Neural cell (in vitro differentiated cells): ENCODE data around the gene CFAP20DC. TPM values are rescaled to one million over a fixed set of nuclear protein-coding genes. Genes with fewer than 3 reads are reported as not detected.
"Not testable (repeated sequence)": the region's sequence is repeated elsewhere in the genome, so short reads cannot be mapped to it uniquely, and the experiment has no call there.

Experiments
- H2AFZ ChIP-seq: fragments of 200-600, 300-800 bp; sonication (generic), shearing (Covaris generic); 2 replicates; pipeline ENCODE4 v1.6.0; 2014; ENCODE audit warnings: low read depth, mild to moderate bottlenecking, antibody characterized with exemption, low read length, moderate library complexity
- H3F3A ChIP-seq: fragments of 200-600 bp; shearing (Covaris generic); 2 replicates; pipeline ENCODE4 v1.6.1; 2016; ENCODE audit warnings: mild to moderate bottlenecking, moderate library complexity, mixed read lengths, antibody characterized with exemption, low read length; ENCODE audit not compliant: insufficient read depth, poor library complexity, severe bottlenecking
- H3K27ac ChIP-seq: fragments of 200-600, 300-800 bp; sonication (generic), shearing (Covaris generic); 2 replicates; pipeline ENCODE4 v1.5.1; 2014; ENCODE audit warnings: mild to moderate bottlenecking, low read length, moderate library complexity
- H3K27me3 ChIP-seq: fragments of 300-800, 200-600 bp; sonication (generic), shearing (Covaris generic); 2 replicates; pipeline ENCODE4 v1.6.0; 2014; ENCODE audit warnings: mild to moderate bottlenecking, low read depth, low read length, moderate library complexity; ENCODE audit not compliant: insufficient read depth
- H3K36me3 ChIP-seq: fragments of 300-800, 200-600 bp; sonication (generic), shearing (Covaris generic); 2 replicates; pipeline ENCODE4 v1.5.1; 2014; ENCODE audit warnings: mild to moderate bottlenecking, antibody characterized with exemption, low read length, moderate library complexity; ENCODE audit not compliant: insufficient read depth
- H3K4me2 ChIP-seq: fragments of 300-800, 200-600 bp; sonication (generic), shearing (Covaris generic); 2 replicates; pipeline ENCODE4 v1.6.0; 2014; ENCODE audit warnings: mild to moderate bottlenecking, low read length
- H3K4me3 ChIP-seq: fragments of 300-800, 200-600 bp; sonication (generic), shearing (Covaris generic); 2 replicates; pipeline ENCODE4 v1.5.1; 2014; ENCODE audit warnings: mild to moderate bottlenecking, low read length, moderate library complexity
- H3K79me2 ChIP-seq: fragments of 200-600 bp; shearing (Covaris generic); replicated peaks from 2 replicates; pipeline ENCODE4 v1.6.0; 2014; ENCODE audit warnings: mild to moderate bottlenecking, low read length, moderate library complexity; ENCODE audit not compliant: insufficient read depth
- H3K9ac ChIP-seq: fragments of 300-800, 200-600 bp; sonication (generic), shearing (Covaris generic); 2 replicates; pipeline ENCODE4 v1.6.1; 2016; ENCODE audit warnings: mild to moderate bottlenecking, low read length, mixed read lengths
- H3K9me2 ChIP-seq: fragments of 200-600 bp; shearing (Covaris generic); 2 replicates; pipeline ENCODE4 v1.6.1; 2016; ENCODE audit warnings: mild to moderate bottlenecking, low read length, mixed read lengths; ENCODE audit not compliant: insufficient read depth
- H3K9me3 ChIP-seq: fragments of 200-600, 300-800 bp; sonication (generic), shearing (Covaris generic); 2 replicates; pipeline ENCODE4 v1.6.1; 2016; ENCODE audit warnings: mild to moderate bottlenecking, mixed run types, low read length, moderate library complexity, mixed read lengths
- H4K20me1 ChIP-seq: fragments of 200-600 bp; shearing (Covaris generic); 2 replicates; pipeline ENCODE4 v1.6.1; 2016; ENCODE audit warnings: mild to moderate bottlenecking, mixed run types; ENCODE audit not compliant: insufficient read depth
- EP300 ChIP-seq: fragments of 450-650 bp; conservative IDR thresholded peaks from 2 replicates; pipeline ENCODE4 v1.6.1; 2014; ENCODE audit warnings: antibody characterized with exemption, mild to moderate bottlenecking, moderate library complexity; ENCODE audit not compliant: poor library complexity, severe bottlenecking
- EZH2 ChIP-seq: fragments of 200-600, 300-800 bp; shearing (Covaris generic), sonication (generic); IDR thresholded peaks from 2 replicates; pipeline ENCODE4 v1.6.1; 2014; ENCODE audit warnings: antibody characterized with exemption, low read length, borderline replicate concordance, mild to moderate bottlenecking; ENCODE audit not compliant: insufficient read depth, poor library complexity, severe bottlenecking
- MXI1 ChIP-seq: fragments of 450-650 bp; conservative IDR thresholded peaks from 2 replicates; pipeline ENCODE4 v1.6.1; 2014; ENCODE audit warnings: antibody characterized with exemption, mild to moderate bottlenecking; ENCODE audit not compliant: poor library complexity, severe bottlenecking
- POLR2AphosphoS5 ChIP-seq: IDR thresholded peaks from 2 replicates; pipeline ENCODE4 v1.6.1; 2012
- RAD21 ChIP-seq: fragments of 450-650 bp; conservative IDR thresholded peaks from 2 replicates; pipeline ENCODE4 v1.6.1; 2014; ENCODE audit warnings: antibody characterized with exemption, mild to moderate bottlenecking, moderate library complexity
- SMC3 ChIP-seq: fragments of 450-650 bp; conservative IDR thresholded peaks from 2 replicates; pipeline ENCODE4 v1.6.1; 2014; ENCODE audit warnings: antibody characterized with exemption, mild to moderate bottlenecking, moderate library complexity; ENCODE audit not compliant: poor library complexity
- TAF1 ChIP-seq: IDR thresholded peaks from 2 replicates; pipeline ENCODE4 v1.6.1; 2012; ENCODE audit warnings: low read depth
- polyA plus RNA-seq: library from polyadenylated mRNA; depleted of rRNA; stranded (reverse); fragments of >200 nt; gene quantifications from 2 replicates; pipeline ENCODE4 v1.2.3, GENCODE V29; 2014
- TF ChIP-seq, protein P1 (sequence below): fragments of 450-650 bp; IDR thresholded peaks from 2 replicates; pipeline ENCODE4 v1.5.1; 2014; ENCODE audit warnings: antibody characterized with exemption, mild to moderate bottlenecking, moderate library complexity; ENCODE audit not compliant: poor library complexity, severe bottlenecking
- TF ChIP-seq, protein P2 (sequence below): IDR thresholded peaks from 2 replicates; pipeline ENCODE4 v1.6.1; 2012; ENCODE audit warnings: borderline replicate concordance

The CFAP20DC gene
- polyA plus RNA-seq, 1 donor from 2014 or later, result not detected

DNA sequence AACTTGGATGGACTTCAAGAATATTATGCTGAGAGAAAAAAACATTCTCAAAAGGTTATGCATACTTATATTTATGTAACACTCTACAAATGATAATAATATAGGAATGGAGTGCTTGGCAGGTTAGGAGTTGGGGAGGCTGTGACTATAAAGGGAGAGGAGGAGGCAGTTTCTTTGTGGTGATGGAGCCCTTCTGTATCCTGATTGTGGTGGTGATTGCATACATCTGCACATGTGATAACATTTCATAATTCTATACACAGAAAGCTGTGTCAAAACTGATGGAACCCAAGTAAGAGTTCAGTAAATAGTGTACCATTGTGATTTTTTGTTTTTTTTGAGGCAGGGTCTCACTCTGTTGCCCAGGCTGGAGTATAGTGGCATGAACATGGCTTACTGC lies 351.6 kb downstream of the CFAP20DC start:
- Histone ChIP-seq H3K9ac (no peak overlapping the region), H3K4me3 (no peak overlapping the region), H3K9me3 (no peaks in the 10 kb centered on the region), H3K27ac (no peak overlapping the region), H3K9me2 (no peaks in the 10 kb centered on the region), H2AFZ (no peak overlapping the region), H3K79me2 (no peaks in the 10 kb centered on the region), H3F3A (no peaks in the 10 kb centered on the region), H3K27me3 (no peaks in the 10 kb centered on the region), H4K20me1 (no peaks in the 10 kb centered on the region), H3K36me3 (no peaks in the 10 kb centered on the region), H3K4me2 (no peak overlapping the region)
- TF ChIP-seq EP300 (no peak), EZH2 (no peak), SMC3 (no peak), RAD21 (no peak), TAF1 (no peak), MXI1 (no peak), POLR2AphosphoS5 (no peak)
- TF ChIP-seq, protein P1, sequence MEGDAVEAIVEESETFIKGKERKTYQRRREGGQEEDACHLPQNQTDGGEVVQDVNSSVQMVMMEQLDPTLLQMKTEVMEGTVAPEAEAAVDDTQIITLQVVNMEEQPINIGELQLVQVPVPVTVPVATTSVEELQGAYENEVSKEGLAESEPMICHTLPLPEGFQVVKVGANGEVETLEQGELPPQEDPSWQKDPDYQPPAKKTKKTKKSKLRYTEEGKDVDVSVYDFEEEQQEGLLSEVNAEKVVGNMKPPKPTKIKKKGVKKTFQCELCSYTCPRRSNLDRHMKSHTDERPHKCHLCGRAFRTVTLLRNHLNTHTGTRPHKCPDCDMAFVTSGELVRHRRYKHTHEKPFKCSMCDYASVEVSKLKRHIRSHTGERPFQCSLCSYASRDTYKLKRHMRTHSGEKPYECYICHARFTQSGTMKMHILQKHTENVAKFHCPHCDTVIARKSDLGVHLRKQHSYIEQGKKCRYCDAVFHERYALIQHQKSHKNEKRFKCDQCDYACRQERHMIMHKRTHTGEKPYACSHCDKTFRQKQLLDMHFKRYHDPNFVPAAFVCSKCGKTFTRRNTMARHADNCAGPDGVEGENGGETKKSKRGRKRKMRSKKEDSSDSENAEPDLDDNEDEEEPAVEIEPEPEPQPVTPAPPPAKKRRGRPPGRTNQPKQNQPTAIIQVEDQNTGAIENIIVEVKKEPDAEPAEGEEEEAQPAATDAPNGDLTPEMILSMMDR, result no peak
- TF ChIP-seq, protein P2, sequence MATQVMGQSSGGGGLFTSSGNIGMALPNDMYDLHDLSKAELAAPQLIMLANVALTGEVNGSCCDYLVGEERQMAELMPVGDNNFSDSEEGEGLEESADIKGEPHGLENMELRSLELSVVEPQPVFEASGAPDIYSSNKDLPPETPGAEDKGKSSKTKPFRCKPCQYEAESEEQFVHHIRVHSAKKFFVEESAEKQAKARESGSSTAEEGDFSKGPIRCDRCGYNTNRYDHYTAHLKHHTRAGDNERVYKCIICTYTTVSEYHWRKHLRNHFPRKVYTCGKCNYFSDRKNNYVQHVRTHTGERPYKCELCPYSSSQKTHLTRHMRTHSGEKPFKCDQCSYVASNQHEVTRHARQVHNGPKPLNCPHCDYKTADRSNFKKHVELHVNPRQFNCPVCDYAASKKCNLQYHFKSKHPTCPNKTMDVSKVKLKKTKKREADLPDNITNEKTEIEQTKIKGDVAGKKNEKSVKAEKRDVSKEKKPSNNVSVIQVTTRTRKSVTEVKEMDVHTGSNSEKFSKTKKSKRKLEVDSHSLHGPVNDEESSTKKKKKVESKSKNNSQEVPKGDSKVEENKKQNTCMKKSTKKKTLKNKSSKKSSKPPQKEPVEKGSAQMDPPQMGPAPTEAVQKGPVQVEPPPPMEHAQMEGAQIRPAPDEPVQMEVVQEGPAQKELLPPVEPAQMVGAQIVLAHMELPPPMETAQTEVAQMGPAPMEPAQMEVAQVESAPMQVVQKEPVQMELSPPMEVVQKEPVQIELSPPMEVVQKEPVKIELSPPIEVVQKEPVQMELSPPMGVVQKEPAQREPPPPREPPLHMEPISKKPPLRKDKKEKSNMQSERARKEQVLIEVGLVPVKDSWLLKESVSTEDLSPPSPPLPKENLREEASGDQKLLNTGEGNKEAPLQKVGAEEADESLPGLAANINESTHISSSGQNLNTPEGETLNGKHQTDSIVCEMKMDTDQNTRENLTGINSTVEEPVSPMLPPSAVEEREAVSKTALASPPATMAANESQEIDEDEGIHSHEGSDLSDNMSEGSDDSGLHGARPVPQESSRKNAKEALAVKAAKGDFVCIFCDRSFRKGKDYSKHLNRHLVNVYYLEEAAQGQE, result no peak

DNA sequence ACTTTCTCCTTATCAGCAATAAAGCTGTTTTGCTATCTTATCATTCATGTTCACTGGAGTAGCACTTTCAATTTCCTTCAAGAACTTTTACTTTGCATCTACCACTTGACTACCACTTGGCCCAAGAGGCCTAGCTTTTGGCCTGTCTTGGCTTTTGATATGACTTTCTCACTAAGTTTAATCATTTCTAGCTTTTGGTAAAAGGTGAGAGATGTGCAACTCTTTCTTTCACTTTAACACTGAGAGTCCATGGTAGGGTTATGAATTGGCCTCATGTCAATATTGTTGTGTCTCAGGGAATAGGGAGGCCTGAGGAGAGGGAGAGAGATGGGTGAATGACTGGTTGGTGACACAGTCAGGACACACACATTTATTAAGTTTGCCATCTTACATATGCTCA lies 352.3 kb downstream of the CFAP20DC start:
- H3K79me2 ChIP-seq, result no peaks in the 10 kb centered on the region
- TF ChIP-seq MXI1 (no peak), RAD21 (no peak), EZH2 (no peak), POLR2AphosphoS5 (no peak), EP300 (no peak), SMC3 (no peak), TAF1 (no peak)
- TF ChIP-seq, protein P2, result no peak
- TF ChIP-seq, protein P1, result no peak

DNA sequence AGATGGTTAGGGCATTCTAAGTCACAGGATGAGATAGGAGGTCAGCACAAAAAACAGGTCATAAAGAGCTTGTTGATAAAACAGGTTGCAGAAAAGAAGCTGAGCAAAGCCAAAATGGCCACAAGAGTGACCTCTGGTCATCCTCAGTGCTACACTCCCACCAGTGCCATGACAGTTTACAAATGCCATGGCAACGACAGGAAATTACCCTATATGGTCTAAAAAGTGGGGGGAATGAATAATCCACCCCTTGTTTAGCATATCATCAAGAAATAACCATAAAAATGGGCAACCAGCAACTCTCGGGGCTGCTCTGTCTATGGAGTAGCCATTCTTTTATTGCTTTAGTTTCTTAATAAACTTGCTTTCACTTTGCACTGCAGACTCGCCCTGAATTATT lies 353.0 kb downstream of the CFAP20DC start:
- not testable (repeated sequence) for H3K4me2 ChIP-seq, H3F3A ChIP-seq, H3K27ac ChIP-seq, H3K9me3 ChIP-seq, H3K27me3 ChIP-seq, H4K20me1 ChIP-seq, H2AFZ ChIP-seq, H3K36me3 ChIP-seq, H3K79me2 ChIP-seq, H3K4me3 ChIP-seq, H3K9ac ChIP-seq, H3K9me2 ChIP-seq

More for the DNA sequence above, 352.3 kb downstream of the CFAP20DC start:
- H3K4me2 ChIP-seq, result no peak overlapping the region
- H2AFZ ChIP-seq, result no peak overlapping the region
- no peak overlapping the region for H3K4me3 ChIP-seq
- no peaks in the 10 kb centered on the region for H3K36me3 ChIP-seq
- H3K27me3 ChIP-seq, result no peaks in the 10 kb centered on the region
- H3F3A ChIP-seq, result no peaks in the 10 kb centered on the region
- H3K27ac ChIP-seq, result no peak overlapping the region
- no peaks in the 10 kb centered on the region for H4K20me1 ChIP-seq
- no peaks in the 10 kb centered on the region for H3K9me2 ChIP-seq
- no peaks in the 10 kb centered on the region for H3K9me3 ChIP-seq
- no peak overlapping the region for H3K9ac ChIP-seq
